GM21390 (cell line): ENCODE measurements around the gene SRP68.
"Not testable (repeated sequence)": the region's sequence is repeated elsewhere in the genome, so short reads cannot be mapped to it uniquely, and the experiment has no call there.

Experiments used
- ATAC-seq: cut with Tn5 transposase; IDR thresholded peaks from one replicate; pipeline ENCODE4 v1.9.1; 2021; ENCODE audit not compliant: unreplicated experiment

SRP68 gene

GRCh38 chr17:76076765-76077583 lies 4.7 kb upstream of the SRP68 start:
- no peak for ATAC-seq

- ATAC-seq, result no peak
These were observed 3.9 kb upstream of the SRP68 start for GRCh38 chr17:76076146-76076764.

GRCh38 chr17:76075364-76076145 lies 3.2 kb upstream of the SRP68 start:
- ATAC-seq, result no peak

GRCh38 chr17:76074390-76075363 lies 2.4 kb upstream of the SRP68 start, which contains the start of gene GALR2:
Gene GALR2, plus strand, starts transcription at chr17:76074781. Its CDS starts 103 bp downstream, at chr17:76074884.
- no peak for ATAC-seq

- no peak for ATAC-seq
These were observed 678 bp downstream of the SRP68 start for GRCh38 chr17:76071531-76072147.

GRCh38 chr17:76065775-76066174 lies 6.5 kb downstream of the SRP68 start:
- ATAC-seq, result no peak

- ATAC-seq, result no peak
These were observed 8.3 kb downstream of the SRP68 start for GRCh38 chr17:76063875-76064546.

- ATAC-seq, result not testable (repeated sequence)
These were observed 14.1 kb downstream of the SRP68 start for GRCh38 chr17:76058264-76058663.

- ATAC-seq, result no peak
These were observed 15.4 kb downstream of the SRP68 start for GRCh38 chr17:76056882-76057281.

- ATAC-seq, result no peak
These were observed 18.2 kb downstream of the SRP68 start for GRCh38 chr17:76054112-76054476.

- ATAC-seq, result no peak
These were observed 18.8 kb downstream of the SRP68 start for GRCh38 chr17:76053246-76054111.

GRCh38 chr17:76051561-76051960 lies 20.8 kb downstream of the SRP68 start:
- no peak for ATAC-seq

- ATAC-seq, result no peak
These were observed 21.5 kb downstream of the SRP68 start for GRCh38 chr17:76050538-76051467.

GRCh38 chr17:76049836-76050537 lies 22.3 kb downstream of the SRP68 start:
- ATAC-seq, result no peak

- no peak for ATAC-seq
These were observed 23.1 kb downstream of the SRP68 start for GRCh38 chr17:76049239-76049638.

- ATAC-seq, result no peak
These were observed 23.6 kb downstream of the SRP68 start for GRCh38 chr17:76048711-76049110.

- ATAC-seq, result no peak
These were observed 24.2 kb downstream of the SRP68 start for GRCh38 chr17:76048025-76048605.
